GM19035 (cell line): ENCODE data around the gene ZNF507.
A peak's percentile ranks its signal among the peaks of the same experiment; 100 is the strongest.

Experiments used
- ATAC-seq: cut with Tn5 transposase; IDR thresholded peaks from one replicate; pipeline ENCODE4 v1.9.1; 2021; ENCODE audit not compliant: unreplicated experiment

The ZNF507 gene

GRCh38 chr19:32345261-32346207, at the start of gene ZNF507:
ZNF507 (plus strand) TSS chr19:32345610; CDS start chr19:32352831, 7,221 bp downstream.
- ATAC-seq = peak; percentile 89

GRCh38 chr19:32296694-32297093, 48.7 kb upstream of the ZNF507 start:
- no peak for ATAC-seq

GRCh38 chr19:32302778-32303177, 42.6 kb upstream of the ZNF507 start:
- no peak for ATAC-seq

- ATAC-seq = no peak
Observed at GRCh38 chr19:32303193-32303592, 42.2 kb upstream of the ZNF507 start.

- ATAC-seq = no peak
Observed at GRCh38 chr19:32307591-32307990, 37.8 kb upstream of the ZNF507 start.

- ATAC-seq = no peak
Observed at GRCh38 chr19:32308431-32309077, 36.9 kb upstream of the ZNF507 start.

GRCh38 chr19:32309711-32310390, 35.6 kb upstream of the ZNF507 start:
- ATAC-seq = no peak

GRCh38 chr19:32311371-32311770, 34.0 kb upstream of the ZNF507 start:
- ATAC-seq = no peak

GRCh38 chr19:32313569-32314265, 31.7 kb upstream of the ZNF507 start:
- ATAC-seq = no peak

GRCh38 chr19:32316034-32316433, 29.4 kb upstream of the ZNF507 start:
- no peak for ATAC-seq

- no peak for ATAC-seq
Observed at GRCh38 chr19:32317086-32317485, 28.3 kb upstream of the ZNF507 start.

- ATAC-seq = no peak
Observed at GRCh38 chr19:32318884-32319520, 26.4 kb upstream of the ZNF507 start.

GRCh38 chr19:32322541-32322940, 22.9 kb upstream of the ZNF507 start:
- ATAC-seq = no peak

- no peak for ATAC-seq
Observed at GRCh38 chr19:32324631-32325285, 20.7 kb upstream of the ZNF507 start.

GRCh38 chr19:32330213-32330857, 15.1 kb upstream of the ZNF507 start:
- no peak for ATAC-seq

GRCh38 chr19:32333227-32333626, 12.2 kb upstream of the ZNF507 start:
- ATAC-seq = no peak

GRCh38 chr19:32336259-32337083, 8.9 kb upstream of the ZNF507 start:
- no peak for ATAC-seq

GRCh38 chr19:32337084-32337808, 8.2 kb upstream of the ZNF507 start:
- no peak for ATAC-seq
